ENCODE measurements around the gene VAMP1.
A peak's percentile ranks its signal among the peaks of the same experiment; 100 is the strongest.

VAMP1 gene

DNA sequence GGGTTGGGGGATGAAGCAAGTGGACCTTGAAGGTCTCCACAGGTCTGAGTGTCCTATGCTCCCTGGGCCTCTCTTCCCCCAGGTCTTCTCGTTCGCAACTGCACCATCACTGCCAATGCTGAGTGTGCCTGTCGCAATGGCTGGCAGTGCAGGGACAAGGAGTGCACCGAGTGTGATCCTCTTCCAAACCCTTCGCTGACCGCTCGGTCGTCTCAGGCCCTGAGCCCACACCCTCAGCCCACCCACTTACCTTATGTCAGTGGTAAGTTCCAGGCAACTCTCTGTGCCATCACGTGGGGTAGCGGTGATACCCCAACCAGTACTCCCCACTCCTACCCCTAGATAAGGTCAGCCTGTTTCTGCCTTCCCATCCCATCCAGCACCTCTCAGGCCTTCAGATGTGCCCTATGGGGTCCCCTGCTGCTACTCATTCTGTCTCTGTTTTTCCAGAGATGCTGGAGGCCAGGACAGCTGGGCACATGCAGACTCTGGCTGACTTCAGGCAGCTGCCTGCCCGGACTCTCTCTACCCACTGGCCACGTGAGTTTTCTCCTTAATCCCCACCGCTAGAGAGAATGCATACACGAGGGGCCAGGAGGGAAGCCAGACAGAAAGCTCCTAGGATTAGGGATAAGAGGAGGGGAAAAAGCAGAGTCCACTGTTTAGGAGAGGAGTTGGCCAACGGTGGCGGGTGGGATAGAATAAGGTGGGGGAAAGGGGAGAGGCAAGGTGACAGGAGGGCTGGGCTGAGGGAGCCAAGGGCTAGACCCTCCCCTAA lies 20.2 kb downstream of the VAMP1 start:
- H3K4me1 Mint-ChIP-seq (ENCODE audit: low read depth): peaks cover 74% of the 10 kb centered on the region
- H3K9me3 Mint-ChIP-seq (ENCODE audit: low read depth): no peaks in the 10 kb centered on the region

DNA sequence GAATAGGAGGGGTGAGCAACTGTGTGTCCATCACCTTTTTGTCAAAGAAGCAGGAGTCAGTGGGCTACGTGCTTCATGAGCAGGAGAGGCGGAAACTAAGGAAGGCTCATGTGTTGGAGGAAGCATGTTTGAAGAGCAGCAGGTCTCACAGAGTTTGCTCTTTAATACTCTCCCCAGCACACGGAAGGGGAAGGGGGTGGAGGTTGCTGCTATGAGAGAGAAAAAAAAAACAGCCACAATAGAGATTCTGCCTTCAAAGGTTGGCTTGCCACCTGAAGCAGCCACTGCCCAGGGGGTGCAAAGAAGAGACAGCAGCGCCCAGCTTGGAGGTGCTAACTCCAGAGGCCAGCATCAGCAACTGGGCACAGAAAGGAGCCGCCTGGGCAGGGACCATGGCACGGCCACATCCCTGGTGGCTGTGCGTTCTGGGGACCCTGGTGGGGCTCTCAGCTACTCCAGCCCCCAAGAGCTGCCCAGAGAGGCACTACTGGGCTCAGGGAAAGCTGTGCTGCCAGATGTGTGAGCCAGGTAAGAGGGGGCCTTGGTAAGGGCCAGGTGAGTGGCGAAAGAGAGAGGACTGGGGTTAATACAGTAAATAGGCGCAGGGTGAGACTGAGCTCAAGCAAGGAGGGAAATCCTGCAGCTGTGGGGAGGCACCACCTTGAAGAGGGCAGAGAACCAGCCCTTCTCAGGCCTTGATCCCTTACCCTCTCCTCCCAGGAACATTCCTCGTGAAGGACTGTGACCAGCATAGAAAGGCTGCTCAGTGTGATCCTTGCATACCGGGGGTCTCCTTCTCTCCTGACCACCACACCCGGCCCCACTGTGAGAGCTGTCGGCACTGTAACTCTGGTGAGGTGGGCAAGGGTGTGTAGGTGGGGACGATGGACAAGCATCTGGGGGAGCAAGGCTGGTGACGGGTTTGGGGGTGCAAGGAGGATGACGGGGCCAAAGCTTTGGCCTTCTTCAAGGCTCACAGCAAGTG lies 25.5 kb downstream of the VAMP1 start, which contains the start of gene CD27:
Gene CD27, plus strand, starts transcription at position 252 of the 985 bp plus-strand sequence. Its CDS starts 141 bp downstream, at position 393.
- H3K36me3 Mint-ChIP-seq: peaks cover 20% of the 10 kb centered on the region
- peaks cover 69% of the 10 kb centered on the region for H3K4me1 Mint-ChIP-seq (ENCODE audit: low read depth)
- peak within 1 kb of the TSS; percentile 99 for H3K27ac Mint-ChIP-seq
- peak within 1 kb of the TSS; percentile 99 for H3K4me3 Mint-ChIP-seq
- no peaks in the 10 kb centered on the region for H3K9me3 Mint-ChIP-seq (ENCODE audit: low read depth)
- no peaks in the 10 kb centered on the region for H3K27me3 Mint-ChIP-seq

More for the DNA sequence above, 20.2 kb downstream of the VAMP1 start:
- peaks cover 31% of the 10 kb centered on the region for H3K36me3 Mint-ChIP-seq
- peak overlapping the region; percentile 99 for H3K27ac Mint-ChIP-seq
- H3K4me3 Mint-ChIP-seq: peak overlapping the region; percentile 99
- no peaks in the 10 kb centered on the region for H3K27me3 Mint-ChIP-seq

DNA sequence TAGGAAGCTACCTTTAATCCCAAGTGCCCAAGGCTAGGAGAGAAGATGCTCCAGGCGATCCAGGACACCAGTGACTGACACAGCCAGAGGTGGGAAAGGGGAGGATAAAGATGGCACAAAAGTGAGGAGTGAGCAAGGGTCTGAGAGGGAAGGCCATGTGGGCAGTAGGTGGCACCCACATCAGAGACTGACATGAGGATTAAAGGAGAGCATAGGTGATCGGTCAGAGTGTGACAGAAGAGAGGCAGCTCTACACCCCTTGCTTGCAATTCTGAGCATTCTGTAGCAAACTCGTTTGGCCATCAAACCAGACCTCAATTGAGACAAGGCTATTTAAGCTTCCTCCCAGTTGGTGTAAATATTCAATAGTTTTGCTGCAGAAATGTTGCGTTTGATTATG lies 26.4 kb downstream of the VAMP1 start:
- H3K9me3 Mint-ChIP-seq (ENCODE audit: low read depth): no peaks in the 10 kb centered on the region
- H3K27me3 Mint-ChIP-seq: no peaks in the 10 kb centered on the region
- peaks cover 70% of the 10 kb centered on the region for H3K4me1 Mint-ChIP-seq (ENCODE audit: low read depth)
- H3K36me3 Mint-ChIP-seq: peaks cover 20% of the 10 kb centered on the region
- peak overlapping the region; percentile 99 for H3K4me3 Mint-ChIP-seq
- peak overlapping the region; percentile 99 for H3K27ac Mint-ChIP-seq

DNA sequence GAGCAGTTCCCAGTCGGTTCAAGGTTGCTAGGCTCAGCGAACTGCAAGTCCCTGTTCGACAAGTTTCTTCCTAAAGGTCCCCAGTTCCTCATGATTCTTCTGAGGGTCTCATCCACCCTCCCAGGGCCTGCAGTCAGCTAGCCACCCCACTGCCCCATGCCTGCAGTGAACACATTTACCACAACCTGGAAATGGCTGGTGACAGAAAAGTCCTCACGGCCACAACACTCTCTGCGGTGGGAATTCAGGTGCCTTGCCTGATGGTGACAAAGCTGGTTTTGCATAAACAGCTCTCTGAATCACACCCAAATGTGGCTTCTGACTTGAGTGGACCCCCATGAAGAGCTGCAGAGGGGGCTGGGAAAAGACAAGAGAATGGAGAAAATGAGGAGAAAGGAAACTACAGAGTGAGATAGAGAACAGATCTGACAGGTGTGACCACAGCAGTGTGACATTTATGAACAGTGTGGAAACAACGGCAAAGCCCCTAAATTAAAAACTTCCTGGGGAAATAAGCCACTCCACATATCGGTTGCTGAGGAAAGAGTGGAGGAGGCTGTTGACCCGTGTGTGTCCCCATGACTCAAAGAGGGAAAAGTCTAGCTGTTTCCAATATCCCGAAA lies 27.0 kb downstream of the VAMP1 start:
- Mint-ChIP-seq H3K27me3 (no peaks in the 10 kb centered on the region), H3K4me3 (peak overlapping the region; percentile 99), H3K9me3 (ENCODE audit: low read depth) (no peaks in the 10 kb centered on the region), H3K4me1 (ENCODE audit: low read depth) (peaks cover 72% of the 10 kb centered on the region), H3K27ac (peak overlapping the region; percentile 99), H3K36me3 (peaks cover 20% of the 10 kb centered on the region)

DNA sequence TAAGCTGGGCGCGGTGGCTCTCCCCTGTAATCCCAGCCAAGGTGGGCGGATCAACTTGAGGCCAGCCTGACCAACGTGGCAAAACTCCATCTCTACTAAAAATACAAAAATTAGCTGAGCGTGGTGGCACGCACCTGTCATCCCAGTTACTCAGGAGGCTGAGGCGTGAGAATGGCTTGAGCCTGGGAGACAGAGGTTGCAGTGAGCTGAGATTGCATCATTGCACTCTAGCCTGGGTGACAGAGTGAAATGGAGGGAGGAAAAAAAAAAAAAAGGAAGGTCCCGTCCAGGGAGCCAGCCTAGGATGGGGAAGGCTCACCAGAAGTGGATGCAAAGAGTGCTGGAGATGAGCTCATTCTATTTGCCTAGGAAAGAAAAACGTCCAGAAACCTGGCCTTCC lies 27.6 kb downstream of the VAMP1 start:
- peak overlapping the region; percentile 99 for H3K27ac Mint-ChIP-seq
- H3K4me1 Mint-ChIP-seq (ENCODE audit: low read depth): peaks cover 69% of the 10 kb centered on the region
- H3K4me3 Mint-ChIP-seq: peak overlapping the region; percentile 99
- no peaks in the 10 kb centered on the region for H3K27me3 Mint-ChIP-seq
- H3K36me3 Mint-ChIP-seq: peaks cover 16% of the 10 kb centered on the region
- H3K9me3 Mint-ChIP-seq (ENCODE audit: low read depth): no peaks in the 10 kb centered on the region

DNA sequence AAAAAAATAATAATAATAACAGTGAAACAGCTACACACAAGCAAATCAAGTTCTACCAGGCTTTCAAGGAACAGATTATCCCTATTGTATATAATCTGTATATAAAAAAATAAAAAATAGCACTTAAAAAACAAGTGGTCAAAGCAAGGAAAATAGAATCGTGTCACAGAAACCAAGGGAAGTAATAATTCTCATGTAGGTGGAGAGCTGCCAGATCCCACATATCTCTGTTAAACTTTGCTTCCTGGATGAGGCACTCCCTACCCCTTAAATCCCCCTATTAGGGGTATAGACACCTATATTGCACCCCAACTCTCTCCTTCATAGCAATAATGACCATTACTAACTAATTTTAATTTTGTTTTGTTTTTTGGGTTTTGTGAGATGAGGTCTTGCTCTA lies 30.1 kb downstream of the VAMP1 start:
- H3K36me3 Mint-ChIP-seq: peaks cover 2% of the 10 kb centered on the region
- peaks cover 61% of the 10 kb centered on the region for H3K4me1 Mint-ChIP-seq (ENCODE audit: low read depth)
- H3K27ac Mint-ChIP-seq: peak overlapping the region; percentile 99
- no peaks in the 10 kb centered on the region for H3K27me3 Mint-ChIP-seq
- no peaks in the 10 kb centered on the region for H3K9me3 Mint-ChIP-seq (ENCODE audit: low read depth)
- H3K4me3 Mint-ChIP-seq: no peak overlapping the region

DNA sequence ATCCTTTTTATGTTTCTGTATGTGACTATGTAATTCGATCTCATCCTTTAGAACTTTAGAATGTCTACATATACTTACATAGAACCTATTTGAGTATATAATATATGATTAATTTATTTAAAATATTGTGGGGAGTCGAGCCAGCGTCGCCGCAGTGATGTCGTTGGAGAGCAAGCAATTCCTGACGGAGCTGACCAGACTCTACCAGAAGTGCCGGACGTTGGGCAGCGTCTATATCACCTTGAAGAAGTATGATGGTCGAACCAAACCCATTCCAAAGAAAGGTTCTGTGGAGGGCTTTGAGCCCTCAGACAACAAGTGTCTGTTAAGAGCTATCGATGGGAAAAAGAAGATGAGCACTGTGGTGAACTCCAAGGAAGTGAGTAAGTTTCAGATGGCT lies 32.1 kb downstream of the VAMP1 start:
- Mint-ChIP-seq H3K4me3 (no peak overlapping the region), H3K27ac (peak overlapping the region; percentile 83), H3K9me3 (ENCODE audit: low read depth) (no peaks in the 10 kb centered on the region), H3K36me3 (no peaks in the 10 kb centered on the region), H3K4me1 (ENCODE audit: low read depth) (peaks cover 69% of the 10 kb centered on the region), H3K27me3 (no peaks in the 10 kb centered on the region)

DNA sequence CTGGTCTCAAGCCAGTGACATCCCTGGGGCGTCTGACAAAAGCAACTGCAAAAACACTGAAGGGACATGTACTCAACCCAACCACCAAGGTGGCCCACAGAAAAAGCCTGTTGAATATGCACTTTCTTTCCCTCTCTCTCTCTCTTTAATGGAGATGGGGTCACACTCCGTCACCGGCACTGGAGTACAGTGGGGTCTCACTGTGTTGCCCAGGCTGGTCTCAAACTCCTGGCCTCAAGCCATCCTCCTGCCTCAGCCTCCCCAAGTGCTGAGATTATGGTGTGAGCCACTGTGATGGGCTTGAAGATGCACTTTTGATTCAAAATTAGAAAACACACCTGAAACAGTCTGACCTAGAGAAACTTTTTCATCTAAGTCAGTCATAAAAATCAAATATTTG lies 32.9 kb downstream of the VAMP1 start:
- no peaks in the 10 kb centered on the region for H3K27me3 Mint-ChIP-seq
- H3K27ac Mint-ChIP-seq: peak overlapping the region; percentile 41
- no peaks in the 10 kb centered on the region for H3K9me3 Mint-ChIP-seq (ENCODE audit: low read depth)
- H3K4me3 Mint-ChIP-seq: no peak overlapping the region
- H3K4me1 Mint-ChIP-seq (ENCODE audit: low read depth): peaks cover 67% of the 10 kb centered on the region
- H3K36me3 Mint-ChIP-seq: no peaks in the 10 kb centered on the region

DNA sequence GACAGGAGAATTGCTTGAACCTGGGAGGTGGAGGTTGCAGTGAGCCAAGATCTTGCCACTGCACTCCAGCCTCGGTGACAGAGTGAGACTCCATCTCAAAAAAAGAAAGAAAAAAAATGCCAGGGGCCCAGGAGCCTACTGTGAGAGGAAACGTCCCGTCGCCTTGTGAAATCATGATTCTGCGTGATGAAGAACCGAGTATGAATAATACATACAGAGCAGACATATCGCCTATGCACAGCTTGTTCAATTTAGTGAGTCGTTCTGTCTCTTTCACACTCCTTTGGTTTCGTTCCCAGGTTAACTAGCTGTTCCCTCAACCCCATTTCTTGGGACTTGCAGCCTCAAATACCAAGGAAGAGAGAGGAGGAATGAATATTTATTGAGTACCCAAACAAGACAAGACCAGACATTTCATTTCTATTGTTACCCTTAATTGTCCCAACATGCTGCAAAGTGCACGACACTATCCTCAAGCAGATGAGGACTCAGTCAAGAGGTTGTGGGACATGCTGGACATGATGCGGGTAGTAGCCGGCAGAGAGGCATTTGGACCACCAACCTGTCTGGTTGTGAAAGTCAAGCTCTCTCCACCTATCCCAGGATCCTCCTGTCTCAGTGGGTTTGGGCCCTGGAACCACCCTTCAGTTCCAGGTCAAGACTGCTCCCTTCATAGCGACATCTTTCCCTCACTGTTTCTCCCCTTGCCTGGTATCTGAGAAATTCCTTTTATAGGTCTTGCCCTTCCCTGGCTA lies 34.3 kb downstream of the VAMP1 start:
- Mint-ChIP-seq H3K36me3 (no peaks in the 10 kb centered on the region), H3K27ac (peak overlapping the region; percentile 80), H3K4me1 (ENCODE audit: low read depth) (peaks cover 61% of the 10 kb centered on the region), H3K4me3 (peak overlapping the region; percentile 28), H3K9me3 (ENCODE audit: low read depth) (no peaks in the 10 kb centered on the region), H3K27me3 (no peaks in the 10 kb centered on the region)

DNA sequence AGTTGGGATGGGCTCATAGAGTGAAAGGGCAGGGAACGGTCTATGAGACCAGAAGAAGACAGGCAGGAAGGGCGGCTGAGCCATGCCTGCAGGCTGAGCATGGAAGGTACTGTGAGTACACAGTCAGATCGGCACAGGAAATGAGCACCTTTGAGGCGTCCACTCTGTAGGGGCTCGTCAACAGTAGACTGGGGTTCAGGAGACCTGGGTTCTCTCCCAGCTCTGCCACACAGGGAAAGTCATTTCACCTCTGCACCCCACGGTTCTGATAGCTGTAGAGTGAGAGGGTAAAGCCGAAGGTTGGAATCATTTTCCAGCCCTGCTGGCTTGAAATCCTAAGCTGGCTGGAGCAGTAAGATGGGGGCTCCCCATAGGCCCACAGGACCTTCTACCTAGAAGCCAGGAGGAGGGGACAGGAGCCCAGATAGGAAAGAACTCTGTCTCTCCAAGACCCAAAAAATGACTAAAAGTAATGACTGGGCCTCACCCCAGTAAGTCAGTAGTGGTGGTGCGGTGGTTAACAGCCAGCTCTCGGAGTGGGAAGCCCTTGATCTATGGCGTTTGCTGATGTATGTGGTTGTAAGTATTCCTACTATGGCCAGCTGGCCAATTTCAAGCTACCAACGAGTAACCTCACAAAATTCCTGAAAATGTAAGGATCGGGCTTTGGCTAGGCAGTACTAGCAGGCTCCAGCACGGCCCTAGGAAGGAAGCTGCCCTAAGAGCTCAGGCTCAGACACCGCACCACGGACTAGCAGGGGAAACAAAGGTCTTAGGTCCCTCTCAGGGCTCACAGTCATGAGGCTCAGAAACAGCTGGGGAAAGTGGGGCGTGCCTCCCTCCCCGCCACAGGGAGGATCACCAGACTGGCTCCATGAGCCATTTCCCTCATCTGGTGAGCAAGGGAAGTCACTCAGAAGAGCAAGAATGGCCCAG lies 36.0 kb downstream of the VAMP1 start:
- Mint-ChIP-seq H3K36me3 (no peaks in the 10 kb centered on the region), H3K9me3 (ENCODE audit: low read depth) (no peaks in the 10 kb centered on the region), H3K27ac (peak overlapping the region; percentile 94), H3K4me3 (peak overlapping the region; percentile 66), H3K27me3 (no peaks in the 10 kb centered on the region), H3K4me1 (ENCODE audit: low read depth) (peaks cover 69% of the 10 kb centered on the region)

DNA sequence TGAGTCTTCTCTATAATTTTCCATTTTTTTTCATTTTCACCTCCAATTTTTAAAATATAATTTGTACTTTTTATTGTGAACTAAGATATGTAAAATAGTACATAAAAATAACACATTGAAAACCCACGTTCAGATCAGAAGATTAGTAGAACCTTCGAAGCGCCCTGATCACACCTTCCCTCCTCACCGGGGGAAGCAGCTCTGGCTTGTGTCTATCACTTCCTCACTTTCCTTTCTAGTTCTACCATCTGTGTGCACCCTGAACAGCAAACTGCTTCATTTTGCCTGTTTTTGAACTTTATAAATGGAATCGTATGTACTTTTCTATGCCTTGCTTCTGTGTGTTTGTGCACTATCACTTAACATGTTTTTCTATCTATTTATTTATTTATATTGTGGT lies 37.5 kb downstream of the VAMP1 start:
- no peaks in the 10 kb centered on the region for H3K9me3 Mint-ChIP-seq (ENCODE audit: low read depth)
- no peaks in the 10 kb centered on the region for H3K36me3 Mint-ChIP-seq
- peak overlapping the region; percentile 86 for H3K27ac Mint-ChIP-seq
- peak overlapping the region; percentile 55 for H3K4me3 Mint-ChIP-seq
- H3K27me3 Mint-ChIP-seq: no peaks in the 10 kb centered on the region
- H3K4me1 Mint-ChIP-seq (ENCODE audit: low read depth): peaks cover 64% of the 10 kb centered on the region

DNA sequence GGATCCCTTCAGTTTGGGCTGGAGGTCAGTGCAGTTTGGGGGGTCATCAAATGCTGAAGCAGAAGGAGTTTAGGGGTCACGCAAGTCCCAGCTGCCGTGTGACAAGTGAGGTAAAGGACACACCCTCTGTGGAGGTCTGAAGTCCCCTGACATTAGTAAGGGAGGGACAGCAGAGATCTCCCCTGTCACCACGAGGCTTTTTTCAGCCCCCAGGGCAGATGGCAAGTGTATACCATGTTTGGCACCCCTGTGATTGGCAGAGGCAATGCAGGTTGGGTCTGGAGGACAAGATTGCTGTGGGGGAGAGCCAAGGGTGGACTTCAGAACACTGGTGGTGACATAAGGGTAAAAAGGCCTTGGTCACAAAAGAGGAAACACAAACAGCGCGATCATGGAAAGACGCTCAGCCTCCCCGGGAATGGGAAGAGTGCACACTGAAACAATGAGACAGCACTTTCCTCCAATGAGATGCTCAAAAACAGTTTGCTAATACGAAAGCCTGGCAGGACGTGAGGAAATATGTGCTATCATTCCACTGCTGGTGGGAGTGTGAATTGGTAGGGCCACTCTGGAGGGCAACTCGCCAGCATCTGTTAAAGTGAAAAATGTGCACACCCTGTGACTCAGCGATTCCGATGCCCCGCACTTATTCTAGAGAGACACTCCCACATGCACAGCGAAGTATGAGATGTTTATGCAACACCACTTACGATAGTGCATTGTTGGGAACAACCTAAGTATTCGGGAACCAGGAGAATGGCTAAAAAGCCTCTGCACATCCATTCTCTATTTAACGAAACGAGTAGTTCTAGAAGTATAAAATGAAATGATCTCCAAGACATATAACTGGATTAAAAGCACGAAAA lies 40.1 kb downstream of the VAMP1 start:
- H3K4me1 Mint-ChIP-seq (ENCODE audit: low read depth): peaks cover 80% of the 10 kb centered on the region

DNA sequence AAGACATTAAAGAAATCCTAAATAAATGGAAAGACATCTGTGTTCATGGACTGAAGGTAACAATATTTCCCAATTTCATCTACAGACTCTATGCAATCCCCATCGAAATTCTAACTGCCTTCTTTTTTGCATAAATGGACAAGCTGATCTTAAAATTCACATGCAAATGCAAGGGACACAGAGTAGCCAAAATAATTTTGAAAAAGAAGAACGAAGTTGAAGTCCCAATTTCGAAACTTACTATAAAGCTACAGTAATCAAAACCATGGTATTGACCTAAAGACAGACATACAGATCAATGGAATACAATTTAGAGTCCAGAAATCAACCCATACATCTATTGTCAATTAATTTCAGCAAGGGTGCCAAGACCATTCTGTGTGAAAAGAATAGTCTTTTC lies 42.2 kb downstream of the VAMP1 start:
- no peaks in the 10 kb centered on the region for H3K27me3 Mint-ChIP-seq
- H3K4me1 Mint-ChIP-seq (ENCODE audit: low read depth): peaks cover 76% of the 10 kb centered on the region
- H3K36me3 Mint-ChIP-seq: peaks cover 1% of the 10 kb centered on the region
- H3K4me3 Mint-ChIP-seq: peak overlapping the region; percentile 56
- no peaks in the 10 kb centered on the region for H3K9me3 Mint-ChIP-seq (ENCODE audit: low read depth)
- H3K27ac Mint-ChIP-seq: peak overlapping the region; percentile 99

More for the DNA sequence above, 40.1 kb downstream of the VAMP1 start:
- peak overlapping the region; percentile 59 for H3K4me3 Mint-ChIP-seq
- H3K27me3 Mint-ChIP-seq: no peaks in the 10 kb centered on the region
- no peaks in the 10 kb centered on the region for H3K36me3 Mint-ChIP-seq
- peak overlapping the region; percentile 90 for H3K27ac Mint-ChIP-seq
- no peaks in the 10 kb centered on the region for H3K9me3 Mint-ChIP-seq (ENCODE audit: low read depth)

Measured in activated naive CD8-positive, alpha-beta T cell (primary cell).